Progenitor cell of endocrine pancreas (in vitro differentiated cells): Measurements from ENCODE around the gene TMEM135. TPM values are rescaled to one million over a fixed set of nuclear protein-coding genes. Genes with fewer than 3 reads are reported as not detected.
"Not testable (repeated sequence)": the region's sequence is repeated elsewhere in the genome, so short reads cannot be mapped to it uniquely, and the experiment has no call there.

ENCODE experiments used
- DNase-seq: peaks from one replicate; pipeline ENCODE4 v3.0.0; 2021; ENCODE audit warnings: low spot score; ENCODE audit not compliant: unreplicated experiment
- H3K27ac Mint-ChIP-seq: 2 replicates; pipeline ENCODE4 v1.8.0; 2021; ENCODE audit warnings: mild to moderate bottlenecking, moderate library complexity, mixed read lengths
- H3K27me3 Mint-ChIP-seq: 2 replicates; pipeline ENCODE4 v1.8.0; 2021; ENCODE audit warnings: mixed read lengths
- H3K36me3 Mint-ChIP-seq: 2 replicates; pipeline ENCODE4 v1.8.0; 2022; ENCODE audit warnings: mixed read lengths; ENCODE audit not compliant: insufficient read depth
- H3K4me1 Mint-ChIP-seq: 2 replicates; pipeline ENCODE4 v1.8.0; 2021; ENCODE audit warnings: low read depth, mixed read lengths
- H3K4me3 Mint-ChIP-seq: 2 replicates; pipeline ENCODE4 v1.8.0; 2021; ENCODE audit warnings: low read depth, mild to moderate bottlenecking, moderate library complexity, mixed read lengths
- H3K9me3 Mint-ChIP-seq: 2 replicates; pipeline ENCODE4 v1.8.0; 2021; ENCODE audit warnings: low read depth, mixed read lengths
- CTCF ChIP-seq: fragments of 200-600 bp; sonication (generic); IDR thresholded peaks from one replicate; pipeline ENCODE4 v1.5.0; 2021; ENCODE audit warnings: antibody characterized with exemption, mild to moderate bottlenecking; ENCODE audit not compliant: unreplicated experiment
- long read RNA-seq: library from polyadenylated mRNA; unstranded; transcript quantifications from one replicate; pipeline ENCODE4 v2.0.0, GENCODE V29; 2020
- total RNA-seq: library from RNA; stranded (reverse); gene quantifications from 2 replicates; pipeline ENCODE4 v1.2.1, GENCODE V29; 2021

The TMEM135 gene
- 33.0 and 37.9 TPM in 2 replicates for total RNA-seq
- long read RNA-seq, transcript TMEM135-201 (15 exons, 2,433 nt) = major isoform, 45 of 71 reads
- long read RNA-seq, transcript TMEM135-202 (14 exons, 3,938 nt) = minor isoform, 6 of 71 reads
- long read RNA-seq, partial matches to known transcripts = 8 of 71 reads
- long read RNA-seq, other reads (novel, unspliced or antisense) = 12 of 71 reads

DNA sequence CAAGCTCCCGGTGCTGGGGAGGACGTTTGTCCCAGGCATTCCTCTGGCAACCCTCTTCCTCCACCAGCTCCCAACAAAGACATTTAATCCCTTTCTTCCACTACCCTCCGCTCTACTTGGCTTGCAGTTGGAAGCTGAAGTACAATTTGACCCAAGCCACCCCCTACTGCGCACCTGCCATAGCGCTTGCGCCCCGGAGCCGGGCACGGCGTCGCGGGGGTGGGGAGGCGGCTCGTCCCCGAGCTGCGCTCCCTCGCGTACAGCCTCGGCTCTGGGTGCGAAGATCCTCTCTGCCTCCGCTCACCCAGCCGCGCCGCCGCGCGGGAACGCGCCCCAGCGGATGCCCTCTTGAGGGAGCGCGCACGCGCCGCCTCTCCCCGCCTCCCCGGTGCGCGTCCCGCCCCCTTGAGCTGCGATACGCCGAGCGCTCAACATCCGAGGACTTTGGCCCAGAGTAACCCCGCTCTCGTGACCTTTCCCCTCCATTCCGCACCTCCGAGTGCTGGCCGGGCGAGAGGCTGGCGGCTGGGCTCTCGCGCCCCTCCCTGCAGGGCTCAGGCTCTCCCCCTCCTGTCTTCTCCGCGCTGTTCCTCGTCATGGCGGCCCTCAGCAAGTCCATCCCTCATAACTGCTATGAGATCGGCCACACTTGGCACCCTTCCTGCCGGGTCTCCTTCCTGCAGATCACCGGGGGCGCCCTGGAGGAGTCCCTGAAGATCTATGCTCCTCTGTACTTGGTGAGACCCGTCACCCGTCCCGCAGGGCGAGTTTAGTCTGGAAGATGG lies at the start of gene TMEM135:
Gene TMEM135, plus strand, starts transcription at position 485 of the 785 bp plus-strand sequence. Its CDS starts 112 bp downstream, at position 597.
- Mint-ChIP-seq H3K9me3 (peaks cover 3% of the 10 kb centered on the region), H3K27ac (peak within 1 kb of the TSS; percentile 93), H3K4me3 (peak within 1 kb of the TSS; percentile 98), H3K27me3 (no peaks in the 10 kb centered on the region), H3K4me1 (peaks cover 26% of the 10 kb centered on the region), H3K36me3 (peaks cover 6% of the 10 kb centered on the region)
- DNase-seq = peak; percentile 93
- TF ChIP-seq CTCF = no peak

- Mint-ChIP-seq H3K4me3 (no peak overlapping the region), H3K4me1 (peaks cover 6% of the 10 kb centered on the region), H3K27me3 (peaks cover 3% of the 10 kb centered on the region), H3K36me3 (no peaks in the 10 kb centered on the region), H3K9me3 (no peaks in the 10 kb centered on the region), H3K27ac (no peak overlapping the region)
- TF ChIP-seq CTCF = no peak
- no peak for DNase-seq
Measured at GRCh38 chr11:86988351-86988881, 49.3 kb upstream of the TMEM135 start.

GRCh38 chr11:86990031-86990430 lies 47.7 kb upstream of the TMEM135 start:
- Mint-ChIP-seq H3K27ac (no peak overlapping the region), H3K27me3 (peaks cover 3% of the 10 kb centered on the region), H3K36me3 (no peaks in the 10 kb centered on the region), H3K4me3 (no peak overlapping the region), H3K4me1 (peaks cover 6% of the 10 kb centered on the region), H3K9me3 (no peaks in the 10 kb centered on the region)
- TF ChIP-seq CTCF = no peak
- DNase-seq = no peak

GRCh38 chr11:86990515-86990914 lies 47.2 kb upstream of the TMEM135 start:
- Mint-ChIP-seq H3K9me3 (no peaks in the 10 kb centered on the region), H3K27me3 (peaks cover 3% of the 10 kb centered on the region), H3K27ac (no peak overlapping the region), H3K36me3 (no peaks in the 10 kb centered on the region), H3K4me3 (no peak overlapping the region), H3K4me1 (peaks cover 6% of the 10 kb centered on the region)
- DNase-seq = no peak
- no peak for TF ChIP-seq CTCF

- peaks cover 6% of the 10 kb centered on the region for H3K4me1 Mint-ChIP-seq
- no peaks in the 10 kb centered on the region for H3K36me3 Mint-ChIP-seq
- TF ChIP-seq CTCF = no peak
- no peaks in the 10 kb centered on the region for H3K9me3 Mint-ChIP-seq
- H3K4me3 Mint-ChIP-seq = no peak overlapping the region
- H3K27ac Mint-ChIP-seq = no peak overlapping the region
- no peak for DNase-seq
- peaks cover 3% of the 10 kb centered on the region for H3K27me3 Mint-ChIP-seq
Measured at GRCh38 chr11:86991341-86991740, 46.4 kb upstream of the TMEM135 start.

GRCh38 chr11:86992340-86992739 lies 45.4 kb upstream of the TMEM135 start:
- H3K36me3 Mint-ChIP-seq, H3K4me3 Mint-ChIP-seq, H3K27me3 Mint-ChIP-seq, H3K27ac Mint-ChIP-seq, DNase-seq, H3K9me3 Mint-ChIP-seq: not testable (repeated sequence)
- H3K4me1 Mint-ChIP-seq = peaks cover 10% of the 10 kb centered on the region
